Measurements from ENCODE around the gene MFSD11.

The MFSD11 gene

GRCh38 chr17:76820561-76820960 lies 82.6 kb downstream of the MFSD11 start:
- Histone ChIP-seq H3K4me3 (ENCODE audit: low read depth, low read length) (no peak overlapping the region), H3K27ac (no peak overlapping the region), H3K27me3 (replicated peaks) (no peaks in the 10 kb centered on the region), H3K36me3 (replicated peaks) (no peaks in the 10 kb centered on the region)
- in situ Hi-C loops (cut with HindIII; ENCODE audit: low pct_ligation_motif_present, low sequenced_read_pairs) = no loop called here
- DNase-seq = no peak
- TF ChIP-seq CTCF (IDR thresholded peaks at IDR 0.05; ENCODE audit: low read depth, low read length, missing control alignments) = no peak

- Histone ChIP-seq H3K27ac (no peak overlapping the region), H3K27me3 (replicated peaks) (no peaks in the 10 kb centered on the region), H3K36me3 (replicated peaks) (no peaks in the 10 kb centered on the region), H3K4me3 (ENCODE audit: low read depth, low read length) (no peak overlapping the region)
- in situ Hi-C loops (cut with HindIII; ENCODE audit: low pct_ligation_motif_present, low sequenced_read_pairs) = no loop called here
- no peak for TF ChIP-seq CTCF (IDR thresholded peaks at IDR 0.05; ENCODE audit: low read depth, low read length, missing control alignments)
- no peak for DNase-seq
These were observed 84.4 kb downstream of the MFSD11 start for GRCh38 chr17:76822184-76822778.

GRCh38 chr17:76824093-76824492 lies 86.2 kb downstream of the MFSD11 start:
- no peak for DNase-seq
- H3K27ac ChIP-seq = no peak overlapping the region
- in situ Hi-C loops (cut with HindIII; ENCODE audit: low pct_ligation_motif_present, low sequenced_read_pairs) = no loop called here
- no peaks in the 10 kb centered on the region for H3K27me3 ChIP-seq (replicated peaks)
- H3K4me3 ChIP-seq (ENCODE audit: low read depth, low read length) = no peak overlapping the region
- no peaks in the 10 kb centered on the region for H3K36me3 ChIP-seq (replicated peaks)
- no peak for TF ChIP-seq CTCF (IDR thresholded peaks at IDR 0.05; ENCODE audit: low read depth, low read length, missing control alignments)

DNA sequence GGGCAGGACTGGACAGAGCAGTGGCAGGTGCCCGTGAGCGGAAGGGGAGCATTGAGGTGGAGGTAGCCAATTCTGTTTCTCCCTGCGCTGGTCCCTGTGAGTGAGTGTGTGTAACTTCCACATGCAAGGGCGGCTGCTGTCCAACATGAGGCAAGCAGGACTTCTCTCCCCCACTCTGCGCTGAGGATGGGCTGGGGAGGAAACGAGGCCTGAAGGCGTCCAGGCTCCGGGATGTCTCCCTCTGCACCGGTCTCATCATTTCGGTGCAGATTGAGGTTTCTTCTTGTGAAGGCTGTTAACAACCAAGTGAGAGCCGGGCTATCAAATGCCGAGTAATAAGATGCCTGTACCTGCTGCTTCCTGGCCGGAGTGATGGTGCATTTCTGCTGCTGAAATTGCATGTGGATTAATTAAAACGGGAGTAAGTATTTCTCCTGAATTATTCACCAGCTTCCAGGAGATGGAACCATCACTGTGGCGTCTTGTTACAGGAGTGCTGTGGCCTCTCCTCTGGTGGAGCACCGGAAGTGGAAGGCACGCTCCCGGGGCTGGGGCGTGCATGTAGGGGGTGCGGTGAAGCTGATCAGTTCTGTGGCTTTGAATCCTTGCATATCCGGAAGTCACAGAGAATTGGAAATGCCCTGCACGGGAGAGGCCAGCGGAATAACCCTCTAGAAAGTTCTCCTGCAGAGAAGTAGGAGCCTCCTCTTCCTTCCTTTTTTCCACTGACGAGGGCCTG lies 88.6 kb downstream of the MFSD11 start:
- H3K27ac ChIP-seq = no peak overlapping the region
- TF ChIP-seq CTCF (IDR thresholded peaks at IDR 0.05; ENCODE audit: low read depth, low read length, missing control alignments) = no peak
- no peaks in the 10 kb centered on the region for H3K27me3 ChIP-seq (replicated peaks)

DNA sequence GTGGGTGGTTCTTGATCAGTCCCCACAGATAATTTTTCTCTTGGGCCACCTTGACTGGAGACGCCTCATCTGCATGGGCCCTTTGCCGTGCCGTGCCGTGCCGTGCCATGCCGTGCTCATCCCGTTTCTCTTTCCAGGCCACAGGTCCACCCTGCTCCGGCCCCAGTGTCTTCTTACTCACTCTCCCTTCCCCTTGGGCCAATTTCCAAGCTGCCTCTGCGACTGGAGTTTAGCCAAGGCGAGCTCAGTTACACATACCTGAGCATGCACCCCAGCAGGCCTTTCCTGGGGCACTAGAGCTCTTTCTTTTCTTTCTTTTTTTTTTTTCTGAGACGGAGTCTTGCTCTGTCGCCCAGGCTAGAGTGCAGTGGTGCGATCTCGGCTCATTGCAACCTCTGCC lies 89.8 kb downstream of the MFSD11 start:
- Histone ChIP-seq H3K27ac (no peak overlapping the region), H3K36me3 (replicated peaks) (no peaks in the 10 kb centered on the region), H3K27me3 (replicated peaks) (no peaks in the 10 kb centered on the region), H3K4me3 (ENCODE audit: low read depth, low read length) (no peak overlapping the region)
- TF ChIP-seq CTCF (IDR thresholded peaks at IDR 0.05; ENCODE audit: low read depth, low read length, missing control alignments) = no peak
- in situ Hi-C loops (cut with HindIII; ENCODE audit: low pct_ligation_motif_present, low sequenced_read_pairs) = no loop called here
- no peak for DNase-seq

More for the DNA sequence above, 88.6 kb downstream of the MFSD11 start:
- DNase-seq = no peak
- in situ Hi-C loops (cut with HindIII; ENCODE audit: low pct_ligation_motif_present, low sequenced_read_pairs) = no loop called here
- H3K36me3 ChIP-seq (replicated peaks) = no peaks in the 10 kb centered on the region
- no peak overlapping the region for H3K4me3 ChIP-seq (ENCODE audit: low read depth, low read length)

Measured in brain microvascular endothelial cell (primary cell).